H1 (cell line): ENCODE data around the gene AKT1S1. TPM values are rescaled to one million over a fixed set of nuclear protein-coding genes. Genes with fewer than 3 reads are reported as not detected.

Source experiments
- ATF3 ChIP-seq: IDR thresholded peaks from 2 replicates; pipeline ENCODE4 v1.6.1; 2011; ENCODE audit warnings: low read depth, mild to moderate bottlenecking, low read length; ENCODE audit not compliant: insufficient read depth
- BCL11A ChIP-seq, 2 experiments: IDR thresholded peaks; one replicate each; pipeline ENCODE4 v1.6.1; 2011; ENCODE audit warnings: low read depth in 2 of 2, low read length in 2 of 2, mild to moderate bottlenecking in 2 of 2
- BRCA1 ChIP-seq: IDR thresholded peaks from 2 replicates; pipeline ENCODE4 v1.6.1; 2012; ENCODE audit warnings: low read depth, low read length, improper control_type of control experiment
- CBX5 ChIP-seq: fragments of 300-800, 300-1000 bp; sonication (generic); IDR thresholded peaks from 2 replicates; pipeline ENCODE4 v1.7.1; 2016; ENCODE audit warnings: antibody characterized with exemption, low read length, low read depth
- CEBPB ChIP-seq: IDR thresholded peaks from 2 replicates; pipeline ENCODE4 v1.6.1; 2012; ENCODE audit warnings: low read depth, low read length
- CHD1 ChIP-seq: IDR thresholded peaks from 2 replicates; pipeline ENCODE4 v1.6.1; 2012; ENCODE audit warnings: low read depth, low read length, improper control_type of control experiment
- CHD2 ChIP-seq: IDR thresholded peaks from 2 replicates; pipeline ENCODE4 v1.6.1; 2012; ENCODE audit warnings: low read length, improper control_type of control experiment
- EP300 ChIP-seq, 2 experiments: IDR thresholded peaks; 1 replicate in 1 of 2; 2 replicates in 1 of 2; pipeline ENCODE4 v1.6.1; 2011 to 2012; ENCODE audit warnings: low read depth in 2 of 2, low read length in 2 of 2, mild to moderate bottlenecking in 2 of 2, borderline replicate concordance in 1 of 2, inconsistent platforms in 1 of 2, moderate library complexity in 1 of 2
- GABPA ChIP-seq: IDR thresholded peaks from 2 replicates; pipeline ENCODE4 v1.6.1; 2011; ENCODE audit warnings: mild to moderate bottlenecking, low read length, moderate library complexity, borderline replicate concordance; ENCODE audit not compliant: insufficient read depth
- KDM1A ChIP-seq: fragments of 200-600, 300-600 bp; sonication (generic); IDR thresholded peaks from 2 replicates; pipeline ENCODE4 v1.7.1; 2016; ENCODE audit warnings: mild to moderate bottlenecking, low read length, borderline replicate concordance
- MAX ChIP-seq: IDR thresholded peaks from 2 replicates; pipeline ENCODE4 v1.6.1; 2012; ENCODE audit warnings: inconsistent platforms
- PHF8 ChIP-seq: fragments of 200-600 bp; sonication (generic); conservative IDR thresholded peaks from 2 replicates; pipeline ENCODE4 v1.7.1; 2012; ENCODE audit warnings: low read depth, mild to moderate bottlenecking, inconsistent platforms, low read length, moderate library complexity
- RAD21 ChIP-seq, 2 experiments: IDR thresholded peaks in 1 of 2; conservative IDR thresholded peaks in 1 of 2; 2 replicates each; pipeline ENCODE4 v1.6.1; 2011; ENCODE audit warnings: low read depth in 2 of 2, low read length in 2 of 2, improper control_type of control experiment in 1 of 2, inconsistent platforms in 1 of 2, mild to moderate bottlenecking in 1 of 2, moderate library complexity in 1 of 2
- RBBP5 ChIP-seq: IDR thresholded peaks from 2 replicates; pipeline ENCODE4 v1.7.1; 2012; ENCODE audit warnings: low read depth, mild to moderate bottlenecking, inconsistent platforms, low read length, moderate library complexity, borderline replicate concordance
- SIRT6 ChIP-seq: IDR thresholded peaks from one replicate; pipeline ENCODE4 v1.7.1; 2012; ENCODE audit warnings: low read length, inconsistent platforms
- SP2 ChIP-seq: IDR thresholded peaks from 2 replicates; pipeline ENCODE4 v1.6.1; 2012; ENCODE audit warnings: mild to moderate bottlenecking, low read length, inconsistent platforms
- TAF1 ChIP-seq: IDR thresholded peaks from 2 replicates; pipeline ENCODE4 v1.6.1; 2011; ENCODE audit warnings: mild to moderate bottlenecking, low read depth, low read length
- TAF7 ChIP-seq: optimal IDR thresholded peaks from 2 replicates; pipeline ENCODE3; 2011; ENCODE audit warnings: low read depth, mild to moderate bottlenecking, inconsistent platforms, low read length, moderate library complexity, borderline replicate concordance
- TBP ChIP-seq: IDR thresholded peaks from 2 replicates; pipeline ENCODE4 v1.6.1; 2011; ENCODE audit warnings: low read depth, low read length, improper control_type of control experiment
- TCF12 ChIP-seq: IDR thresholded peaks from 2 replicates; pipeline ENCODE4 v1.6.1; 2011; ENCODE audit warnings: low read depth, mild to moderate bottlenecking, low read length
- USF2 ChIP-seq: IDR thresholded peaks from 2 replicates; pipeline ENCODE4 v1.6.1; 2011; ENCODE audit warnings: low read length, improper control_type of control experiment
- YY1 ChIP-seq: IDR thresholded peaks from 2 replicates; pipeline ENCODE4 v1.6.1; 2011; ENCODE audit warnings: low read depth, mild to moderate bottlenecking, low read length
- polyA plus RNA-seq, 7 experiments: library from polyadenylated mRNA; depleted of rRNA in 3 of 7; stranded (reverse) in 5 of 7; unstranded in 2 of 7; fragments of >200 nt in 5 of 7; fragments of 200-250 nt in 2 of 7; gene quantifications; 1 replicate in 5 of 7; 2 replicates in 1 of 7; 4 replicates in 1 of 7; pipeline versions ENCODE4 v1.2.1 to v1.2.3, GENCODE V29; 2011 to 2013; ENCODE audit warnings: missing spikeins in 2 of 7, mixed read lengths in 2 of 7
- total RNA-seq: library from RNA; stranded (reverse); fragmentation: NEBNext Ultra II Directional; extraction: Animal tissue kit (Norgen Biotek cat#: 25700); gene quantifications from 2 replicates; pipeline ENCODE4 v1.2.1, GENCODE V29; 2021

The AKT1S1 gene
- total and polyA plus RNA-seq, 2 of the 8 experiments (the other 6 are each of a cell fraction or from before 2014, with no cell fraction given): 40.7 to 45.9 TPM

- TF ChIP-seq RAD21 (IDR thresholded peaks at IDR 0.05 in 1 of 2, conservative IDR thresholded peaks at IDR 0.05 in 1 of 2; ENCODE audit: low read depth in 2 of 2, low read length in 2 of 2): no peak
- TF ChIP-seq SIRT6: no peak
- peak; percentile 62 for TF ChIP-seq BRCA1
- peak; percentile 95 for TF ChIP-seq MAX
- TF ChIP-seq TCF12: 0 out of 2 replicates have a peak, but pooled peaks have one; percentile 12
- TF ChIP-seq BCL11A (IDR thresholded peaks at IDR 0.05; ENCODE audit: low read depth in 2 of 2, low read length in 2 of 2): no peak
- peak; percentile 85 for TF ChIP-seq CHD2
- TF ChIP-seq YY1: peak; percentile 95
- peak; percentile 90 for TF ChIP-seq TAF1
- TF ChIP-seq GABPA: peak; percentile 83; the same call in 1 of the 2 replicates
- TF ChIP-seq RBBP5: no peak; the same call in 1 of the 2 replicates
- no peak for TF ChIP-seq CEBPB
- peak; percentile 95 for TF ChIP-seq CHD1
- peak; percentile 97 for TF ChIP-seq USF2
- no peak for TF ChIP-seq CBX5
- no peak for TF ChIP-seq SP2
- TF ChIP-seq ATF3: peak; percentile 75
- peak; percentile 27; the same call in 1 of the 2 replicates for TF ChIP-seq TBP
- TF ChIP-seq TAF7: peak; percentile 83
- peak in 1 of 2 experiments; percentile 100; a peak in 2 of 3 replicates for TF ChIP-seq EP300 (IDR thresholded peaks at IDR 0.05; ENCODE audit: borderline replicate concordance in 1 of 2, low read depth in 2 of 2, low read length in 2 of 2)
- peak; percentile 78 for TF ChIP-seq PHF8
- no peak for TF ChIP-seq KDM1A
Observed at GRCh38 chr19:49877020-49877878, at the start of gene AKT1S1, which contains the start of gene TBC1D17 (continued).
